AG04450 (cell line): ENCODE measurements around the gene TRPC1. TPM values are rescaled to one million over a fixed set of nuclear protein-coding genes. Genes with fewer than 3 reads are reported as not detected.
"Not testable (repeated sequence)": the region's sequence is repeated elsewhere in the genome, so short reads cannot be mapped to it uniquely, and the experiment has no call there.

Experiments
- CTCF ChIA-PET: fragments of 300-600, 350-600 bp; formaldehyde crosslinking; extraction: SDS; loops from one replicate; lab custom pipeline; 2022; ENCODE audit warnings: antibody characterized with exemption, inconsistent platforms; lab: Charles Lee
- POLR2A ChIA-PET: fragments of 350-600 bp; formaldehyde crosslinking; extraction: SDS; loops from one replicate; lab custom pipeline; 2021; ENCODE audit warnings: antibody characterized with exemption, inconsistent platforms; lab: Yijun Ruan, JAX
- DNase-seq: peaks from one replicate; pipeline ENCODE4 v3.0.0-alpha.2; 2011; ENCODE audit warnings: low read depth, low spot score
- H3K27ac ChIP-seq: one replicate; pipeline ENCODE4 v1.5.1; 2012; ENCODE audit warnings: low read depth, low read length, control low read depth
- H3K27me3 ChIP-seq: one replicate; pipeline ENCODE4 v1.6.0; 2012; ENCODE audit warnings: low read length; ENCODE audit not compliant: control insufficient read depth, insufficient read depth
- H3K4me3 ChIP-seq: 2 replicates; pipeline ENCODE4 v1.5.1; 2011; ENCODE audit warnings: mild to moderate bottlenecking, low read depth, low read length, control low read depth
- H3K9me3 ChIP-seq: 2 replicates; pipeline ENCODE4 v1.5.1; 2012; ENCODE audit warnings: low read length; ENCODE audit not compliant: control insufficient read depth, insufficient read depth
- CTCF ChIP-seq: IDR thresholded peaks from 2 replicates; pipeline ENCODE4 v1.5.1; 2011; ENCODE audit warnings: low read depth, low read length, control low read depth, inconsistent platforms
- polyA plus RNA-seq: library from polyadenylated mRNA; depleted of rRNA; stranded (reverse); fragments of >200 nt; gene quantifications from 2 replicates; pipeline ENCODE4 v1.2.3, GENCODE V29; 2011

TRPC1 gene
- polyA plus RNA-seq, 1 experiment, result 9.9 TPM

GRCh38 chr3:142693136-142693853 is 30.5 kb upstream of the TRPC1 start:
- CTCF ChIA-PET, result no interaction called here
- no peak overlapping the region for H3K4me3 ChIP-seq
- no peaks in the 10 kb centered on the region for H3K9me3 ChIP-seq
- no peak overlapping the region for H3K27ac ChIP-seq
- no peak for DNase-seq
- no peak for TF ChIP-seq CTCF
- POLR2A ChIA-PET, result no interaction called here
- H3K27me3 ChIP-seq, result no peaks in the 10 kb centered on the region

GRCh38 chr3:142694225-142694624 is 29.6 kb upstream of the TRPC1 start:
- H3K27ac ChIP-seq, result no peak overlapping the region
- no peaks in the 10 kb centered on the region for H3K27me3 ChIP-seq
- ChIA-PET POLR2A (no interaction called here), CTCF (no interaction called here)
- no peak for DNase-seq
- no peak overlapping the region for H3K4me3 ChIP-seq
- no peaks in the 10 kb centered on the region for H3K9me3 ChIP-seq
- no peak for TF ChIP-seq CTCF

- H3K4me3 ChIP-seq, result no peak overlapping the region
- DNase-seq, result no peak
- H3K9me3 ChIP-seq, result no peaks in the 10 kb centered on the region
- CTCF ChIA-PET, result no interaction called here
- no peak for TF ChIP-seq CTCF
- POLR2A ChIA-PET, result no interaction called here
- no peaks in the 10 kb centered on the region for H3K27me3 ChIP-seq
- no peak overlapping the region for H3K27ac ChIP-seq
Observed at GRCh38 chr3:142705198-142705597, 18.6 kb upstream of the TRPC1 start.

- no peak for TF ChIP-seq CTCF
- Histone ChIP-seq H3K9me3 (no peaks in the 10 kb centered on the region), H3K27ac (no peak overlapping the region), H3K27me3 (no peaks in the 10 kb centered on the region), H3K4me3 (no peak overlapping the region)
- ChIA-PET CTCF (no interaction called here), POLR2A (no interaction called here)
- DNase-seq, result no peak
Observed at GRCh38 chr3:142706321-142707127, 17.3 kb upstream of the TRPC1 start.

- ChIA-PET CTCF (no interaction called here), POLR2A (no interaction called here)
- no peaks in the 10 kb centered on the region for H3K9me3 ChIP-seq
- no peaks in the 10 kb centered on the region for H3K27me3 ChIP-seq
- no peak for TF ChIP-seq CTCF
- no peak overlapping the region for H3K27ac ChIP-seq
- DNase-seq, result no peak
- H3K4me3 ChIP-seq, result no peak overlapping the region
Observed at GRCh38 chr3:142709207-142709606, 14.6 kb upstream of the TRPC1 start.

- H3K27ac ChIP-seq, DNase-seq, H3K9me3 ChIP-seq, CTCF ChIA-PET, H3K4me3 ChIP-seq, H3K27me3 ChIP-seq, POLR2A ChIA-PET: not testable (repeated sequence)
Observed at GRCh38 chr3:142714882-142715281, 9.0 kb upstream of the TRPC1 start.
